NCI-H1105 (cell line): ENCODE measurements around the gene BCS1L.
A peak's percentile ranks its signal among the peaks of the same experiment; 100 is the strongest.

Source experiments
- DNase-seq: peaks from one replicate; lab custom pipeline; 2025; lab: John Stamatoyannopoulos, UW

Gene BCS1L, protein sequence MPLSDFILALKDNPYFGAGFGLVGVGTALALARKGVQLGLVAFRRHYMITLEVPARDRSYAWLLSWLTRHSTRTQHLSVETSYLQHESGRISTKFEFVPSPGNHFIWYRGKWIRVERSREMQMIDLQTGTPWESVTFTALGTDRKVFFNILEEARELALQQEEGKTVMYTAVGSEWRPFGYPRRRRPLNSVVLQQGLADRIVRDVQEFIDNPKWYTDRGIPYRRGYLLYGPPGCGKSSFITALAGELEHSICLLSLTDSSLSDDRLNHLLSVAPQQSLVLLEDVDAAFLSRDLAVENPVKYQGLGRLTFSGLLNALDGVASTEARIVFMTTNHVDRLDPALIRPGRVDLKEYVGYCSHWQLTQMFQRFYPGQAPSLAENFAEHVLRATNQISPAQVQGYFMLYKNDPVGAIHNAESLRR

DNA sequence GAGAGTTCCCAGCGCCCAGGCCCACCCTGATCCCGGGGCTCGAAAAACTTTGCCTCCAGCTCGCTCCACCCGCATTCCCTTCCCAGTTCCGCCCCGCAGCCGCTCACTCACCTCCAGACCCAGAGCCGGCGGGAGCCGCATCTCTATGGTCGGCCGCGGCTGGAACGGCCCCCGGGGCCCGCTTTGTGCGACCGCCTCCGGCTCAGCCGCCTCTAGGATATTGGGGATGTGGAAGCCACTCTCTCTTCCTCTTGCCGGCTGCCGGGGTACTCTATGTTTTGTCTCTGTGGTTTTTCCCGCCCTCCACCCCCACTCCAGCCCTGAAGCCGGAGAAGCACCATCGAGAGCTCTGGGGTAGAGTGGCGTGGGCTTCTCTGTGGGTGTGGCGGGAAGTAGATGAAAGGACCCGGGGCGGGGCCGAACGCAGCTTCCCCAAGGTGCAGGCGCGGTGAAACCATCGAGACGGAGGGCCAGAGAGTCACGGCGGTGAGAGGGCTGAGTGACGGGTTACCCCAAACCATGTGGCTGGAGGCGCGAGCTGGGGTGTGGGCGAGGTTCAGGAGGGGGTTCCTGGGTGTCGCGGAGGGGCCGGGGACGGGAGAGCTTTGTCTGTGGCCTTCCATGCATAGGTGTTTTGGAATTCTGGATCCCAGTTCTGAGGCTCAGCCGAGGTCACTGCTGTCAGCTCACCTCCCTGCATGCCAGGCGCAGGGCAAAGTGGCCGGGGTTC lies at the start of gene BCS1L, which contains the start of gene ZNF142:
TSS of gene BCS1L (plus strand) at position 426 of the 730 bp plus-strand sequence. CDS start 1,305 bp downstream, outside the sequence.
TSS of gene ZNF142 (minus strand) at position 366 of the 730 bp plus-strand sequence. CDS start 3,194 bp downstream, outside the sequence.
- DNase-seq, result peak; percentile 86

DNA sequence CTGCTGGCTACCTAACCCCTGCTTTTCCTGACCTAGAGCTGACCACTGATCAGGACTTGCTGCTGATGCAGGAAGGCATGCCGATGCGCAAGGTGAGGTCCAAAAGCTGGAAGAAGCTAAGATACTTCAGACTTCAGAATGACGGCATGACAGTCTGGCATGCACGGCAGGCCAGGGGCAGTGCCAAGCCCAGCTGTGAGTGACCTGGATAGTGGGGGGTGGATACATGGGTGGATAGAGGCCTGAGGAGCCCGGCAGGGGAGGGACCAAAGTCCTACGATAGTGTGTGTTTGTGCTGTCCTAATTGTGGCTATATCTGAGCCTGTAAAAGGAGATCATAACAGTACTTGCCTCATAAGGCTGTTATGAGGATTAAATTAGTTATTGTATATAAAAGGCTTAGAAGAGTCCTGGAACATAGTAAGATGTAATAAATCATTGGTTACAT lies 43.6 kb upstream of the BCS1L start:
- DNase-seq, result no peak

DNA sequence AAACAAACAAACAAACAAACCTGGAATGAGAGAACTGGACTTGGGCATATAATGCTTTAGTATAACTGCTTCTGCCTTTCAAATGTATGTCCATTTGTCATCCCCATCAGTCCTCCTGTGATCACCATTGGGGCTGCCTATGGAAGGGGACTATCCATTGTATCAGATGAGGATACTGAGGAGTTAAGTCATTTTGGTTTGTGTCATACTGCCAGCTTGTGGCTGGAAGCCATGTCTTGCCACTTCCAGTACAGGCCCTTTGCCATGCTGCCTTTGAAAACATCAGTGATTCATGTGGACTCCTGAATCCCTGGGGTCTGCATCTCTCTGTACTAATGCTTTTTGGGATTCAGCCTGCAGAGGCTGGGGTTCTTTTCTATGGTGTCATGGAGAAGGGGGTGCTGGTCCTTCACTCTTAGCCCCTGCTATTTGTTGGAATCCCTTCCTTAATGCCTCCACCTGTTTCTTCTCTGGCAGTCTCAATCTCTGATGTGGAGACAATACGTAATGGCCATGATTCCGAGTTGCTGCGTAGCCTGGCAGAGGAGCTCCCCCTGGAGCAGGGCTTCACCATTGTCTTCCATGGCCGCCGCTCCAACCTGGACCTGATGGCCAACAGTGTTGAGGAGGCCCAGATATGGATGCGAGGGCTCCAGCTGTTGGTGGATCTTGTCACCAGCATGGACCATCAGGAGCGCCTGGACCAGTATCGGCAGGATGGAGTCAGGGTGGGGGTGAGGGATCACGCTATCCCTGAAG lies 41.2 kb upstream of the BCS1L start:
- no peak for DNase-seq

DNA sequence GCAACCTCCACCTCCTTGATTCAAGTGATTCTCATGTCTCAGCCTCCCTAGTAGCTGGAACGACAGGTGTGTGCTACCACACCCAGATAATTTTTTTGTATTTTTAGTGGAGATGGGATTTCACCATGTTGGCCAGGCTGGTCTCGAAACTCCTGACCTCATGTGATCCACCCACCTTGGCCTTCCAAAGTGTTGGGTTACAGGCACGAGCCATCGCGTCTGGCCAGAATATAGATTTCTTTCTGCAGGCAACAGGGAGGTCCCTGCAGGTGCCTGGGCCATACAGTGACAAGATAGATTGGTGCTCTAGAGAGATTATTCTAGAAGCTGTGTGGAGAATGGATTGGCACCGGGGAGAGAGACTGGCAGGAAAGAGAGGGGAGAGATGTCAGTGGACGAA lies 38.5 kb upstream of the BCS1L start:
- no peak for DNase-seq

DNA sequence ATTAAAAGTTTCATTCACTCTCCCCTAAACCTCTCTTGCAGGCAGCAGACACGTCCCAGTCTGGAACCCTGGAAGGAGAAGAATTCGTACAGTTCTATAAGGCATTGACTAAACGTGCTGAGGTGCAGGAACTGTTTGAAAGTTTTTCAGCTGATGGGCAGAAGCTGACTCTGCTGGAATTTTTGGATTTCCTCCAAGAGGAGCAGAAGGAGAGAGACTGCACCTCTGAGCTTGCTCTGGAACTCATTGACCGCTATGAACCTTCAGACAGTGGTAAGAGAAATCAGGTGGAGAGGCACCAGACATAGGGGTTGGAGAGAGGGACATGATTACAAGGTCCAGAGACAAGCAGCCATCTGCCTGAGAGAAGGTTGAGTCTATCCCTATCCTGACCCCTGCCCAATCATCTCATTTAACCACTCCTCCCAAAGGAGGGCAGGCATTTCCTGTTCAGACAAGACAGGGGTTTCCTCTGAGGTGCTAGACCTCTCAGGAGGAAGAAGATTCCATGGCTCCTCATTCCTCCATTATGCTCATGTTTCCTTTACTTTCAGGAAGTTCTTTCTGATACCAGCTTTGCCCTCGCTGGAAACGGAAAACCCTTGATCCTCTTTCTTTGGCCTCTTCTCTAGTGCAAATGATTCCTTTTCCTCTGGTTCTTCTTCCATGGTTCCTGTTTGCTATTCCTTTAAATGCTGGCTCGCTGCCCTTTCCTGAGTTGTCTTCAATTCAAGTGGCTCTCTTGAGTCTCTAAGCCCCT lies 36.7 kb upstream of the BCS1L start:
- DNase-seq, result no peak

DNA sequence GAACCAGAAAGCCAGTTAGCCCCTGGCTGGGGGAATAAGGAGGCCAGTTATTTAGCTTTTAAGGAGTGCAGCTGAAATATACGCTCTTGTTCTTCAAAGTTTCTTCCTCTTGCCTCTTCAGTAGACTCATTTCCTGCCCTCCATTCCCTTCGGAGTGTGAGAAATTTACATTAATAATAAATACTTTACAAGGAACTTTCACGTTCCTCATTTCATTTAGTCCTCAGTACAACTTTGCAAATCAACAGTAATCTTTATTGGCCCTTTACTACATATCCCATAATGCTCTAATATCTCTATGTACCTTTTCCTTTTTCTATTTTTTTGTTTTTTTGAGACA lies 36.1 kb upstream of the BCS1L start:
- no peak for DNase-seq

DNA sequence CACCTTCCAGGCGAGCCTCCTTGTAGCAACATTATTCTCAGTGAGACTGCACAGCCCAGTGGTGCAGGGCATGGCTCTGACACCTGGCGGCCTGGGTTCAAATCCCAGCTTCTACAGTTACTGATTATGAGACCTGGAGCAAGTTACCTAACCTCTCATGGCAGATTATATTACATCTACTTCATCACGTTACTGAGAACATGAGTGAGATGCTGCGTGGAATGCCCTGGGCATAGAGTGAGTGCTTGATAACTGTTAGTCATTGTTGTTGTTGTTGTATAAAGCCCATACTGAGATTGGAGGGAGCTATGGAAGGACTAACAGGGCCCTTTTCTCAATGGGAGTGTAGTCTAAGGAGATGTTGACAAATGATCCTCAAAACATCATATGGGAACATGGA lies 33.1 kb upstream of the BCS1L start:
- no peak for DNase-seq

DNA sequence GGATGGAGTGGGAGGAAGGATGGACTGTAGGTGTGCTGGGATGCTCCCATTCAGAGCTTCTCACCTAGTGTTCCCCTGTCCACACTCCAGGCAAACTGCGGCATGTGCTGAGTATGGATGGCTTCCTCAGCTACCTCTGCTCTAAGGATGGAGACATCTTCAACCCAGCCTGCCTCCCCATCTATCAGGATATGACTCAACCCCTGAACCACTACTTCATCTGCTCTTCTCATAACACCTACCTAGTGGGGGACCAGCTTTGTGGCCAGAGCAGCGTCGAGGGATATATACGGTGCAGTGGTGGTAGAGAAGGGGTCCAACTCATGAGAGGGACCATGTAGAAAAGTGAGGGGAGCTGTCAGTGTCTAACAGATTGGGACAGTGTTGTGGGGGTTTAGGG lies 31.5 kb upstream of the BCS1L start:
- no peak for DNase-seq

DNA sequence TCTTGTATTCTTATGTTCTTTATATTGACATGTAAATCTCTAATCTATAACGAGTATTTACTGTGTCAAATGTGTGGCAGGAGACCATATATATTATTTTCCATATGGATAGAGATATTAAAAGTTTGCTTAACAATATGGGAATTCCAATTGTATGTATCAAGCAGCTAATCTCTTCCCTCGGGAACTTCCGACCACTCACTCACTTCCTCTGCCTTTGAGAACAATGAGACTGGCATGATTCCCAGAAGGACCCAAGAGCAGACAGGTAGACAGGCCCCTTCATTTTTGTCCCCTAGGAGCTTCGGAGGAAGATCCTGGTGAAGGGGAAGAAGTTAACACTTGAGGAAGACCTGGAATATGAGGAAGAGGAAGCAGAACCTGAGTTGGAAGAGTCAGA lies 27.6 kb upstream of the BCS1L start:
- DNase-seq, result no peak

DNA sequence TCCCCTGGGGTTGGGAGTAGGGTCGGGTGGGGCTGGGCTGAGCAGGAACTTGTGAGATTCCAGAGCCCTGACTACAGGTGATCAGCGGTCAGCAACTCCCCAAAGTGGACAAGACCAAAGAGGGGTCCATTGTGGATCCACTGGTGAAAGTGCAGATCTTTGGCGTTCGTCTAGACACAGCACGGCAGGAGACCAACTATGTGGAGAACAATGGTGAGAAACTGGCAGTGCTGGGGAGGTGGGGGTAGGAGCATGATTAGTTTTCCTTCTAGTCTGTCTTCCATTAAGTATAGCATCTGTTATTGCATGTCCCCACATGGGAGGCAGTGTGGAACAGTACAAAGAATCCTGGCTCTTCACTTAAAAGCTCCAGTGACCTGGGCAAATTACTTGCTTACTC lies 23.8 kb upstream of the BCS1L start:
- DNase-seq, result no peak

DNA sequence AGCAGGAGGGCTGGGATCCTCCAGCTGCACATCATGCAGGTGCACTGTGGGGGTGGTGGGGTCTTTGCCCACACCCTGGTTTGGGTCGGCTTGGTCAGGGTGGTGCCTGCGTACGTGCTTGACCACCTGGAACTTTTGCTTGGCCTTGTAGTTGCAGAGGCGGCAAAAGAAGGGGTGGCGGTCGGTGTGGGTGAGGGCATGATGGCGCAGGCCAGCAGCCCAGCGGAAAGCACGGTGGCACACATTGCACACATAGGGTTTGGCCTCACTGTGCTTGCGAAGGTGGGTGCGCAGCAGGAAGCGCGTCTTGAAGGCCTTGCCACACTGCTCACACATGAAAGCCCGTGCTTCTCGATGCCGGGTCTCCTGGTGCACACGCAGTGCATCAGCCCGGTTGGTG lies 21.1 kb upstream of the BCS1L start:
- DNase-seq, result no peak

DNA sequence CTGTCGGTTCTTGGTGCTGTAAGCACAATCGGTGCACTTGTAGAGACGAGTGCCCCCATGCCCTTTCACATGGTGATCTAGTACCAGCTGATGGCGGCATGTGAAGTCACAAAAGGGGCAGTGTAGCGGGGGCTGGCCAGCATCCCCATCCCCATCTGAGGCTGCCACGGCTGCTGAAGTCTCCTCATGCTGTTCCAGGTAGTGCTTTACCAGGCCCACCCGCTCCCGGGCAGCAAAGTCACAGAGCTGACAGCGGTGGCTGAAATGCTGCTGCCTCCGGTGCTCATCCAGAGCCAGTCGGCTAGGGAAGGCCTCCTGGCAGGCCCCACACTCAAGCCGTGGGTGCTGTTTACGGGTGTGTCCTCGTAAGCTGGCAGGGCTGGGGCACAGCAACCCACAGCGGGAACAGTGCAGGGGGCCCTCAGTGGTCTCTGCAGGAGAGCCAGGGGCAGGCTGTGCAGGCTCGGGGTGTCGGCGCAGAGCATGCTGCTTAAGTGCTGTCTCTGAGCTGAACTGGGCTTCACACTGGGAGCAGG lies 17.3 kb upstream of the BCS1L start:
- DNase-seq, result no peak

DNA sequence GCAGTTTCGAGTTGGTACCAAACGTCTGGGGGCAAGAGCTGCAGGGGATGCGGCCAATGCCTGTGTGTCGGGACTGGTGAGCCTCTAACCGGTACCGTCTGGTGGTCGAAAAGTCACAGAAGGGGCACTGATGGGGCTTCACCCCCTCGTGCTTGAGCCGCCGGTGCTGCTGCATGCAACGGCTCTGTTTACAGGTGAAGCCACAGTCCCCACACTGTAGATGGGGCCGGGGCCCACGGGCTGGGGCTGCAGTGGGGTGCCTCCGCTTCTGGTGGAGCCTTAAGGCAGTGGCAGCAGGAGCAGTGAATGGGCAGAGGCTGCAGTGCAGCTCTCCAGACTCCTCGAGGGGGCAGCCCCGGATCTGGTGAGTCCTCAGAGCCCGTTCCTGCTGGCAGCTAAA lies 16.7 kb upstream of the BCS1L start:
- DNase-seq, result no peak

DNA sequence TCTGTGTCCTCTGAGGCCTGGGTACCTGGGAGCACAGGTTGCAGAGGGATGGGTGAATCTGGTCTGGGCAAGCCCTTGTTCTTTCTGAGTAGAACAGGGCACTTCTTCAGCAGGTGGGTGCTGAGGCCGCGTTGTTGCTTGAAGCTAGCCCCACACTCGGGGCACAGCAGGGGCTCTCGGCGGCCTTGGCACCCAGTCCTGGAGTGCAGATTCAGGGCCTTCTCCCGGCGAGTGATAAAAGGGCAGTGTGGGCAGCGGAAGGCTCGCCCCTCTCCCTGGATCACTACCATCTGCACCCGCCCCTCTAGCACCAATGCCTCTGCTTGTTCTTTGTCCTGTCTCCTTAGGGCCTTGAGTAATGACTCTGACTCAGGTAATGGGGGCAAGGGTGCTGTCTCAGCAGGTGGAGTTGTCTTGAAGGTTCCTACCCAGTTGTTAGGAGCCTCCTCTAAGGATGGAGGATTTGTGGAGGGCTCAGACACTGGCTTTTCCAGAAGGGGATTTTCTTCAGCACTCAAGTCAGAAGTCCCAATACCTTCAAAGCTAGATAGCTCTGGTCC lies 15.7 kb upstream of the BCS1L start:
- DNase-seq, result no peak

DNA sequence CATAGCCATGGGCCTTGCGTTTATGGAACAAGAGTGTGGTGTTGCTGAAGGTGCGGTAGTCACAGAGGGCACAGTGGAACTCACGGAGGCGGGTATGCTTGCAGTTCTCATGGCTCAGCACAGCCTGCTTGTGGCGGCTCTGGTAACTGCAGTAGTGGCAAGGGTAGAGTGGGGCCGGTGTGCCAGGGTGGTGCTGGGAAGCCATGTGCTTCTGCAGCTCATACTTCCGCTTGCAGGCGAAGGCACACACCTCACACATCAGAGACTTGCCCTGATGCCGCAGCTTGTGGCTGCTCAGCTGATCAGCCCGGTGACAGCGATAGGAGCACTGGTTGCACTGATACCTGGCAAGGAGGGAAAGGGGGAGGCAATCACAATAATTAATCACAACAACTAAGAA lies 14.8 kb upstream of the BCS1L start:
- DNase-seq, result no peak

DNA sequence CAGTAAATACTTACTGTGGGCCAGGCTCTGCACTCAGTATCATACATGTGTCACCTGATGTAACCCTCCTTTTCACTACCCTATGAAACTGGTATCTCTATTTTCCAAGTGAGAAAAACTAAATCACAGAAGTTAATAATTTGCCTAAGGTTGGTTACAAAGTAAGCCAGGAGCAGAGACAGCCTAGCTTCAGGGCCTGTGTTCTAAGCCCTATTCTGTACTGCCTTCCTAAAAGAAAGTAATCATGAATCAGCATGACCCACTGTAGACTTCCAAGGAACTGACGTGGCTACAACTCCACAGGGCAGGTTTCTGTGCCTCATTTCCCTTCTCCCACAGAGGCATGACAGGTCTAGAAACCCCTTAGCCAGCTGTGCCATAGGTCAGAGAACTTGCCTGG lies 14.4 kb upstream of the BCS1L start:
- no peak for DNase-seq

DNA sequence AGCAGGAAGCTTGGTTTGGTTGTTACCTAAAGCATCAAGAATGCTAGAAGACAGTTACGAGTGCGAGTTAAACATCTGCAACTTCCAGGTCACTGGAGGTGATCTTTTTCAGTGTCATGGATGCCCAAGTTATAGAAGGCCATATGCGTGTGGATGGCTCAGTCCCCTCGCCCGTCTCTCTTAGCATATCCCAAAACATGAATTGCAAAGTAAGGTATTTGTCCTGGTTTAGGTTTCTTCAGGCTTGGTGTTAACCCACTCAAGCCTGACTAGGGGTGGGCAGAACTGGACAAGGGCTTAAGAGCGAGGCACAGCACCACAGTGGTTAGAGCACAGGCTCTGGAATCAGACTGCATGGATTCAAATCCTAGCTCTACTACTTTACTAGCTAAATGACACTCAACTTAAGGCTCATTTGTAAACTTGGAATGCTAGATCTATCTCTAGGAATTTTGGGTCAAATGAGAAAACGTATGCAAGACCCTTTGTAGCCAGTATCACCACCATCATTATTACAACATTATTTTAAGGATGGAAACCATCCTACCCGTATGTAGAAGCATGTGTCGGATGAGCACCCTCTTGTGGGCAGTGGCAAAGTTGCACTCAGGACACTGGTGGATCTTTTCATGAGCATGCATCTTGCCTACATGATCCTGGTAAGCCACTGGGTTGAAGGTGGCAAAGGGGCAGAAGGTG lies 11.2 kb upstream of the BCS1L start:
- DNase-seq, result peak; percentile 3

DNA sequence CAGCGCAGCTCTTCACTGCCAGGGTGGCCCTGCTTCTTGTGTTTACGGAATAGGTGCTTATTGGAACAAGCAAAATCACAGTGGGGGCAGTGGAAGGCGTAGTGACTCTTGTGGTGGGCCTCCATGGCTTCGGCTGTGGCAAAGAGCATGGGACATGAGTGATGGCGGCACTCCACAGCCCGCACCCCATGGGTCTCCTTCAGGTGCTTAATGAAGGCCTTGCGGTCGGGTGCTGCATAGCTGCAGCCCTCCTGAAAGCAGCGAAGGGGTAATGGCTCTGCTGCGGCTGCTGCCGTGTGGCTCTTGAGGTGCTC lies 10.7 kb upstream of the BCS1L start:
- no peak for DNase-seq

DNA sequence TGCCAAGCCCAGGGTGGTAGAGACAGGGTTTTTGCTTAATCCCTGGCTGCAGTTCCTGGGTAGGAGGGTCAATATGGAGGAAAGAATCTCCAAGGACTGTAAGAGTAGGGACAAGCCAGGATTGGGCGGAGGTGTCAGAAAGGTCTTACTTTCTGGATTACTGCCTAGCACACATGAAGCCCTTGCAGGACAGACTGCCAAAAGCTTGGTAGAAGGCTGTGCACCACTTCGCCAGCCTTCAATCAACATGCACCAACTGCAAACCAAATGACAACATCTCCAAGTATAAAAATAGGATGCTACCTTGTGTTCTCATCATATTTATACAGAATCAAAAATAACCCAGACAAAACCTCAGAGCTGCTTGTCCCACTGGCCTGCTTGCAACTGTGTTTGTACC lies 3.7 kb upstream of the BCS1L start:
- DNase-seq, result no peak

DNA sequence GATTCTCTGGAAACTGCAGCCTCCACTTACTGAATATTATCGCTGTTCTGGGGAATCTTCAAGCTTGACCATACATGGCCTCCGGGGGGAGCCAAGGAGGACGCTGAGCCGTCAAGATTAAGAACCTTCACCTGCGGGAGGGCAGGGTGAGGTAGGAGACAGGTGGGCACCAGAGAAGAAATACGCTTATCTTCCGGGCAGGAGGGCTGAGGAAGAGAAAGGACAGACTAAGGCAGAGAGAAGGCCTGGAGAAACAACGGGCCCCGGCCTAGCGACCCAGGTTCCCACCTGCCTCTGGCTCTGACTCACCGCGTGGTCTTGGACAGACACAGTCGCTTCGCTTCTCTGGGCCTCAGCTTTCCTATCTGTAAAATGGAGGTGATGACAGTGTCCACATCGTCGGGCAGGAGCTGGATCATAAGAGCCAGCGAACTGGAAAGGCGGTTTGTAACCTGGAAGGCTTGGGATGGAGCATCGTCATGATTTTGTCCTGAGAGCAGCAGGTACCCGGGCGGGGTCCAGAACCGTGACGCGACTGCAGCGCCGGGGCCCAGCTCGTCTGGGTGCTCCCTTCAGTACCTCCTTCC lies 719 bp upstream of the BCS1L start:
- peak; percentile 17 for DNase-seq

DNA sequence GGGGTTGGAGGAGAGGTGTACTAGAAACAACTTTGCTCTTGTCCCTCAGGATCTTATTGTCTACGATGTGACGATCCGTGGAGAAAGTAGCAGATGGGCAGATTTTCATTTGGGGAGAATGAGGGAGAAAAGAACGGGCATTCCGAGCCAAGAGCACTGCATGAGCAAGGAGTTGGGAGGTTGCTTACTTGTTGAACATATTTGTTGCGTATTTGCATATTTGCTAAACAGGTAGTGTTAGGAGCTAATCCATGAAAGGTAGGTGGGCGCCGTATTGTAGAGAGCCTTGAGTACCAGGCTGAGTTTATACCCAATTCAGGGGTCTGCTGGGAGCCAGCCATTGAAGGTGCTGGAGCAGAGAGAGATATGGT lies 490 bp downstream of the BCS1L start:
- no peak for DNase-seq
